GM15510 (cell line): Measurements from ENCODE around the gene TMEM114.

Source experiments
- POLR2A ChIP-seq: IDR thresholded peaks from 3 replicates; pipeline ENCODE4 v1.6.1; 2011; ENCODE audit warnings: borderline replicate concordance; ENCODE audit not compliant: insufficient read length; ENCODE audit errors: extremely low read depth

Gene TMEM114

GRCh38 chr16:8589900-8590688 is at the start of gene TMEM114:
TMEM114 (minus strand) TSS chr16:8590511; CDS start chr16:8589838, 673 bp downstream.
- no peak for TF ChIP-seq POLR2A

- TF ChIP-seq POLR2A: no peak
Observed at GRCh38 chr16:8639694-8640093, 49.4 kb upstream of the TMEM114 start.

GRCh38 chr16:8634991-8635736 is 44.9 kb upstream of the TMEM114 start:
- no peak for TF ChIP-seq POLR2A

- TF ChIP-seq POLR2A: no peak
Observed at GRCh38 chr16:8632675-8633182, 42.4 kb upstream of the TMEM114 start.

GRCh38 chr16:8631818-8632465 is 41.6 kb upstream of the TMEM114 start:
- TF ChIP-seq POLR2A: no peak

- no peak for TF ChIP-seq POLR2A
Observed at GRCh38 chr16:8631373-8631772, 41.1 kb upstream of the TMEM114 start.

GRCh38 chr16:8630255-8630953 is 40.1 kb upstream of the TMEM114 start:
- TF ChIP-seq POLR2A: no peak

- no peak for TF ChIP-seq POLR2A
Observed at GRCh38 chr16:8628981-8629725, 38.8 kb upstream of the TMEM114 start.

GRCh38 chr16:8627456-8627855 is 37.1 kb upstream of the TMEM114 start:
- no peak for TF ChIP-seq POLR2A

GRCh38 chr16:8626946-8627345 is 36.6 kb upstream of the TMEM114 start:
- TF ChIP-seq POLR2A: no peak

- TF ChIP-seq POLR2A: no peak
Observed at GRCh38 chr16:8625491-8626087, 35.3 kb upstream of the TMEM114 start.

GRCh38 chr16:8623634-8624033 is 33.3 kb upstream of the TMEM114 start:
- TF ChIP-seq POLR2A: no peak

- TF ChIP-seq POLR2A: no peak
Observed at GRCh38 chr16:8622315-8622656, 32.0 kb upstream of the TMEM114 start.

GRCh38 chr16:8621572-8622314 is 31.4 kb upstream of the TMEM114 start, which contains the start of gene METTL22:
METTL22 (plus strand) TSS chr16:8621698; CDS start chr16:8625666, 3,968 bp downstream.
- TF ChIP-seq POLR2A: peak; percentile 82

GRCh38 chr16:8621222-8621571 is 30.9 kb upstream of the TMEM114 start:
- TF ChIP-seq POLR2A: no peak
